GM21737 (cell line): ENCODE data around the gene ALKAL2.

Source experiments
- ATAC-seq: cut with Tn5 transposase; IDR thresholded peaks from one replicate; pipeline ENCODE4 v1.9.1; 2021; ENCODE audit warnings: mild to moderate bottlenecking, moderate library complexity; ENCODE audit not compliant: unreplicated experiment

The ALKAL2 gene

DNA sequence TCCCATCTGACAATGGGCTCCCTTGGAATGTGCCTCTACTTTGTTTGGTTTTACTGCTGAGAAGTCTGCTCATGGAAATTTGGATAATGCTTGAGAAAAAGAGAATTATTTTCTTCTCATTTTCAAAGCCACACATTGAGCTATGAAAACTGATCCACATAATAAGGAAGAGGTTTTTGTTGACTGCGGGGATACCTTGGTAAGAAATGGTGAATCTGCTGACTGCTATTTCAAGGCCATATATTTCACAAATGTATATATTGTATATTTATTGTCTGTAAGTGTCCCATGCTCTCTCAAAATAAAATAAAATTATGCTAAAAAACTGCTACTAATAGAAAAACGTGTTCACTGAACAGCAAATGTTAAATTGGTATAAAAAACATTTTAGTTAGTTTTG lies 39.2 kb downstream of the ALKAL2 start:
- ATAC-seq: no peak

GRCh38 chr2:246489-247144 lies 41.3 kb downstream of the ALKAL2 start:
- no peak for ATAC-seq

DNA sequence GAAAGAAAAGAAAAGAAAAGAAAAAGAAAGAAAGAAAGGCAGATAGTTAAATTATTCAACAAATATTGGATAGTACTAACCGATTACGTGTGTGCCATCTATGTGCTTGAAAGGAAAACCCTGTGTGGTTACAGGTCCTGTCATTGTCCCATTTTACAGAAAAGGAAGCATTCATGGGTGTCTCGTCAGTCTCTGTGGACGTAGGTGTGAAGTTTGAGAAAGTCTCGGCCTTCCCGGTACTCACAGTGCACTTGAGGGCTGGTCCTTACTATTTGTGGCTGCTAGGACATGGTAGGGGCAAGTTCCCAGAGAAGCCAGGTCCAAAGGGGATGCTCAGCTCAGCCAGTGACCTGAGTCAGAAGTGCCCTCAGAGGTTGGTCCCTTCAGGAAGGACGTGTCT lies 43.3 kb downstream of the ALKAL2 start:
- ATAC-seq: no peak

GRCh38 chr2:238869-239268 lies 49.0 kb downstream of the ALKAL2 start:
- no peak for ATAC-seq

DNA sequence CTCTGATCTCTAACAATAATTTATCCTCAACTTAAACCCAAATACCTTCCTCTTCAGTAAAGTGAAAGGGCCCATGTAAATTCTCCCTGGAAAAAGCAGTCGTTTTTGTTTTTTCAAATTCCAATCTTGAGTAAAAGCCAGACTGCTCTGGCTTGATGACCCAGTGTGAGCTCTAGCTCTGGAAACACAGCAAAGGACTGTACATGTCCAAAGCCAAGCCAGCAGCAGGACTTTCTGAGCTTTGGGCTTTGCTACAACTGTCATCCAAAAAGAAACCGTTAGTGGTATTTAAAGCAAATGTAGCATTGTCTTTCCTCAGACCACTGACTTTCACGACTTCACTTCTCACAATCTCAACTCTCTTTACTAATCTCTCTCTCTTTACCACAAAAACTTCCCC lies 49.5 kb downstream of the ALKAL2 start:
- ATAC-seq: no peak

DNA sequence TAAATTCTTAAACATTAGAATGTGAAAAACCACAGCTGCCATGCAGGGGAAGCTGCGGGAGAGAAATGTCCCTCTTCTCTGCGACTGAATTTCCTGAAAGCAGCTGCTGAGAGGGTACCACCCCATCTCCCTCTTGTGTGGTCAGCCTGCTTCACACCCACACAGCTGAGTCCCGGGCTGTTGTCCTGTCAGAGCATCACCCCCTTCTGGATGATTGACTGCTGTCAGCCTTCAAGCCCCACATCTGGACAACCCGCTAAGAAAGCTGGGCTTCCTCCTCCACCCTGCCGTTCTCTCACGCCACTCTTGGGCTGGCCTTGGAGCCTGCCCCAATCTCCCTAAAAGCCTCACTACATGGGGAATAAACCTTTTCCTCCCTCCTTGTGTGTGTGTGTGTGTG lies 50.0 kb downstream of the ALKAL2 start:
- no peak for ATAC-seq

- no peak for ATAC-seq
Observed at GRCh38 chr2:236993-237539, 50.8 kb downstream of the ALKAL2 start.

- ATAC-seq: no peak
Observed at GRCh38 chr2:234421-234820, 53.5 kb downstream of the ALKAL2 start.

DNA sequence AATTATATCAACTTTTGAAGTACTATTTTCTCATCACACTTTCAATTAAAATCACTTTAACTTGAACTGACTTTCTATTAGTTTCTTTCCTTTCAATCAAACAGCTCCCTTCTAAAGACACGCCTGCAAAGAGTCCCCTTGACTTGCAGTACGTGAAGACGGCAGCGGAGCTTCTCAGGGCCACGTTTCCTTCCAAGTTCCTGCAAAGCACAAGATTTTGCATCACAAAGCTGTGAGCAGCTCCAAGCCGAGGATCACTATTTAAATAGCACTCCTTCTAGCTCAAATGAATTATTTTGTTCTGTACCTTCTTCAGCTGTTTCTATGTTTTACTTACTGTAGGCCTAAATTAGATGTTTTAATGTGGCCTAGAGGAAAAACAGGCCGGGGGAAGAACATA lies 54.9 kb downstream of the ALKAL2 start:
- ATAC-seq: no peak

- no peak for ATAC-seq
Observed at GRCh38 chr2:231521-232185, 56.2 kb downstream of the ALKAL2 start.
